HepG2 (cell line): ENCODE measurements around the gene GZF1. TPM values are rescaled to one million over a fixed set of nuclear protein-coding genes. Genes with fewer than 3 reads are reported as not detected.

ENCODE experiments used
- E2F5 ChIP-seq: sonication (generic); formaldehyde crosslinking; conservative IDR thresholded peaks from 2 replicates; pipeline ENCODE4 v1.4.0; 2020; ENCODE audit warnings: missing genetic modification reagents
- ELF4 ChIP-seq: sonication (generic); formaldehyde crosslinking; IDR thresholded peaks from 2 replicates; pipeline ENCODE4 v1.5.0; 2020; ENCODE audit warnings: missing genetic modification reagents, mild to moderate bottlenecking, moderate library complexity, borderline replicate concordance
- FOXC1 ChIP-seq: sonication (generic); formaldehyde crosslinking; IDR thresholded peaks from 2 replicates; pipeline ENCODE4 v1.8.0; 2022; ENCODE audit warnings: mild to moderate bottlenecking, missing genetic modification reagents, borderline replicate concordance
- KDM4B ChIP-seq: sonication (generic); formaldehyde crosslinking; IDR thresholded peaks from 2 replicates; pipeline ENCODE4 v1.4.0; 2020; ENCODE audit warnings: missing genetic modification reagents
- MBD4 ChIP-seq: IDR thresholded peaks from 2 replicates; pipeline ENCODE4 v1.6.1; 2012; ENCODE audit warnings: low read length, inconsistent platforms, borderline replicate concordance
- MIER3 ChIP-seq: IDR thresholded peaks from 2 replicates; pipeline ENCODE4 v1.6.1; 2016; ENCODE audit warnings: missing compliant biosample characterization, borderline replicate concordance
- NFRKB ChIP-seq: fragments of 450-650 bp; IDR thresholded peaks from 2 replicates; pipeline ENCODE4 v1.6.1; 2017
- NRL ChIP-seq: sonication (generic); formaldehyde crosslinking; IDR thresholded peaks from 2 replicates; pipeline ENCODE4 v1.5.0; 2020; ENCODE audit warnings: missing genetic modification reagents, mild to moderate bottlenecking, moderate library complexity, borderline replicate concordance
- PBX3 ChIP-seq: sonication (generic); formaldehyde crosslinking; IDR thresholded peaks from 2 replicates; pipeline ENCODE4 v1.8.1; 2023; ENCODE audit warnings: missing genetic modification reagents, inconsistent platforms, borderline replicate concordance
- SATB2 ChIP-seq: sonication (generic); formaldehyde crosslinking; IDR thresholded peaks from 2 replicates; pipeline ENCODE4 v1.5.0; 2020; ENCODE audit warnings: missing genetic modification reagents
- SNAI1 ChIP-seq: sonication (generic); formaldehyde crosslinking; IDR thresholded peaks from 2 replicates; pipeline ENCODE4 v1.5.0; 2020; ENCODE audit warnings: mild to moderate bottlenecking, missing genetic modification reagents, borderline replicate concordance
- SNAPC4 ChIP-seq: sonication (generic); formaldehyde crosslinking; IDR thresholded peaks from 2 replicates; pipeline ENCODE4 v1.4.0; 2020; ENCODE audit warnings: mild to moderate bottlenecking, missing genetic modification reagents
- TFE3 ChIP-seq: IDR thresholded peaks from 2 replicates; pipeline ENCODE4 v1.6.1; 2016
- ZBTB14 ChIP-seq: sonication (generic); formaldehyde crosslinking; IDR thresholded peaks from 2 replicates; pipeline ENCODE4 v1.4.0; 2020; ENCODE audit warnings: missing genetic modification reagents
- ZBTB42 ChIP-seq: sonication (generic); formaldehyde crosslinking; IDR thresholded peaks from 2 replicates; pipeline ENCODE4 v1.5.0; 2020; ENCODE audit warnings: mild to moderate bottlenecking, missing genetic modification reagents
- ZEB1 ChIP-seq: IDR thresholded peaks from 2 replicates; pipeline ENCODE4 v1.6.1; 2012; ENCODE audit warnings: mild to moderate bottlenecking, low read depth, inconsistent platforms; ENCODE audit not compliant: insufficient replicate concordance
- ZNF354B ChIP-seq: sonication (generic); formaldehyde crosslinking; IDR thresholded peaks from 2 replicates; pipeline ENCODE4 v1.8.0; 2022; ENCODE audit warnings: mild to moderate bottlenecking, missing genetic modification reagents
- ZNF431 ChIP-seq: sonication (generic); formaldehyde crosslinking; IDR thresholded peaks from 2 replicates; pipeline ENCODE4 v1.9.0; 2022; ENCODE audit warnings: missing genetic modification reagents, low read depth, mild to moderate bottlenecking, borderline replicate concordance
- ZNF468 ChIP-seq: sonication (generic); formaldehyde crosslinking; IDR thresholded peaks from 2 replicates; pipeline ENCODE4 v1.8.0; 2022; ENCODE audit warnings: mild to moderate bottlenecking, moderate library complexity, missing genetic modification reagents
- ZNF605 ChIP-seq: sonication (generic); formaldehyde crosslinking; IDR thresholded peaks from 2 replicates; pipeline ENCODE4 v1.8.0; 2022; ENCODE audit warnings: mild to moderate bottlenecking, missing genetic modification reagents
- polyA plus RNA-seq, 8 experiments: library from polyadenylated mRNA; depleted of rRNA in 3 of 8; stranded (reverse) in 7 of 8; unstranded in 1 of 8; fragments of >200 nt; fragmentation: Illumina TruSeq in 4 of 8; extraction: Trizol in 4 of 8; gene quantifications; 2 replicates each; pipeline versions ENCODE4 v1.2.1 to v1.2.3, GENCODE V29; 2011 to 2016; ENCODE audit warnings: low read depth in 4 of 8, missing spikeins in 1 of 8, mixed read lengths in 1 of 8; ENCODE audit not compliant: insufficient read depth in 1 of 8
- total RNA-seq, 5 experiments: library from RNA; depleted of rRNA; stranded (reverse); fragments of >200 nt; fragmentation: Illumina TruSeq; extraction: Trizol; gene quantifications; 2 replicates each; pipeline ENCODE4 v1.2.3, GENCODE V29; 2016; ENCODE audit warnings: low read depth in 1 of 5

Gene GZF1
- total and polyA plus RNA-seq, 2 of the 13 experiments (the other 11 are each of a cell fraction or from before 2014, with no cell fraction given) = 16.9 to 26.0 TPM

- peak; percentile 72 for TF ChIP-seq SNAPC4 (CRISPR knock-in tag)
- no peak for TF ChIP-seq KDM4B (CRISPR knock-in tag)
- TF ChIP-seq ZNF468 (CRISPR knock-in tag) = peak; percentile 74; the same call in 1 of the 2 replicates
- no peak; the same call in 1 of the 2 replicates for TF ChIP-seq ELF4 (CRISPR knock-in tag)
- peak; percentile 85 for TF ChIP-seq ZNF431 (CRISPR knock-in tag)
- TF ChIP-seq MIER3 (CRISPR knock-in tag) = peak; percentile 78; the same call in 1 of the 2 replicates
- TF ChIP-seq TFE3 (CRISPR knock-in tag) = peak; percentile 78; the same call in 1 of the 2 replicates
- no peak for TF ChIP-seq ZNF354B (CRISPR knock-in tag)
- TF ChIP-seq NFRKB = no peak
- no peak for TF ChIP-seq MBD4
- peak; percentile 98 for TF ChIP-seq FOXC1 (CRISPR knock-in tag)
- peak; percentile 35 for TF ChIP-seq ZEB1
- no peak; the same call in none of the 2 replicates for TF ChIP-seq NRL (CRISPR knock-in tag)
- TF ChIP-seq ZNF605 (CRISPR knock-in tag) = peak; percentile 95
- peak; percentile 83 for TF ChIP-seq E2F5 (CRISPR knock-in tag)
- TF ChIP-seq SNAI1 (CRISPR knock-in tag) = peak; percentile 54
- peak; percentile 96; the same call in 1 of the 2 replicates for TF ChIP-seq PBX3
- TF ChIP-seq ZBTB14 (CRISPR knock-in tag) = peak; percentile 25; the same call in 1 of the 2 replicates
- peak; percentile 86; the same call in 1 of the 2 replicates for TF ChIP-seq SATB2 (CRISPR knock-in tag)
- peak; percentile 80 for TF ChIP-seq ZBTB42 (CRISPR knock-in tag)
These were observed 11.6 kb upstream of the GZF1 start, which contains the start of gene NXT1 (continued) for GRCh38 chr20:23350196-23350903.
